Anterior cingulate cortex (tissue), 58 donors: ENCODE measurements around the gene LCN6.
"Not testable (repeated sequence)": the region's sequence is repeated elsewhere in the genome, so short reads cannot be mapped to it uniquely, and the experiment has no call there.

Source experiments
- DNase-seq, 58 donors: peaks; one replicate each; lab custom pipeline; 2025; lab: John Stamatoyannopoulos, UW

Gene LCN6, protein sequence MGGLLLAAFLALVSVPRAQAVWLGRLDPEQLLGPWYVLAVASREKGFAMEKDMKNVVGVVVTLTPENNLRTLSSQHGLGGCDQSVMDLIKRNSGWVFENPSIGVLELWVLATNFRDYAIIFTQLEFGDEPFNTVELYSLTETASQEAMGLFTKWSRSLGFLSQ

DNA sequence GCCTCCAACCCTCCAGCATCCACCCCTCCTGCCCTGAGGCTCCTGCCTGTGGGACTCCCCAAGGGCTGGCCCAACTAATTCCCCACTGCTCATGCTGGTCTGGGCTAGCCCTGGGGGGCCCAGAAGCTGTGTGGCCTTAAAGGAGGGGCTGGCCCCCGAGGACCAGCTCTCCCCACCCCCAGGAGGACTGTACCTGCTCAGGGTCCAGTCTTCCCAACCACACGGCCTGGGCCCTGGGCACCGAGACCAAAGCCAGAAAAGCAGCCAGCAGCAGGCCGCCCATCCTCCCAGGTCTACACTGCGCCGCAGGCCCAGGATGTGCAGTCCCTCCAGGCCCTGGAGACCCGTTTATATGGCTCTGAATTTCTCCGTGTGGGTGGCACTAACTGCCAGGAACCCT, at the start of gene LCN6:
LCN6 (minus strand) TSS at position 325 of the 400 bp plus-strand sequence; CDS start at position 283, 42 bp downstream.
- DNase-seq, result no peak

DNA sequence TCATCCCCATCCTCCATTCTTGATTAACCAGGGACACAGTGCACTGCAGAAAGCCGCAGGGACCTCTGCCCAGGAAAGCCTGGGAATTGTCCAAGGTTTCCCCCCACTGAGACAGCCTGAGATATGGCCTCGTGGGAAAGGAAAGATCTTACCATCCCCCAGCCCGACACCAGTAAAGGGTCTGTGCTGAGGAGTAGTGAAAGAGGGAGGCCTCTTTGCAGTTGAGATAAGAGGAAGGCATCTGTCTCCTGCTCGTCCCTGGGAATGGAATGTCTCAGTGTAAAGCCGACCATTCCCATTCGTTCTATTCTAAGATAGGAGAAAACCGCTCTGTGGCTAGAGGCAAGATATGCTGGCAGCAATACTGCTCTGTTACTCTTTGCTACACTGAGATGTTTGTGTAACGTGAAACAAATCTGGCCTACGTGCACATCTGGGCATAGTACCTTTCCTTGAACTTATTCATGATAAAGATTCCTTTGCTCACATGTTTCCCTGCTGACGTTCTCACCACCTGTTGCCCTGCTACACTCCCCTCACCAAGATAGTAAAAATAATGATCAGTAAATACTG, 48.5 kb upstream of the LCN6 start:
- DNase-seq, result not testable (repeated sequence)

DNA sequence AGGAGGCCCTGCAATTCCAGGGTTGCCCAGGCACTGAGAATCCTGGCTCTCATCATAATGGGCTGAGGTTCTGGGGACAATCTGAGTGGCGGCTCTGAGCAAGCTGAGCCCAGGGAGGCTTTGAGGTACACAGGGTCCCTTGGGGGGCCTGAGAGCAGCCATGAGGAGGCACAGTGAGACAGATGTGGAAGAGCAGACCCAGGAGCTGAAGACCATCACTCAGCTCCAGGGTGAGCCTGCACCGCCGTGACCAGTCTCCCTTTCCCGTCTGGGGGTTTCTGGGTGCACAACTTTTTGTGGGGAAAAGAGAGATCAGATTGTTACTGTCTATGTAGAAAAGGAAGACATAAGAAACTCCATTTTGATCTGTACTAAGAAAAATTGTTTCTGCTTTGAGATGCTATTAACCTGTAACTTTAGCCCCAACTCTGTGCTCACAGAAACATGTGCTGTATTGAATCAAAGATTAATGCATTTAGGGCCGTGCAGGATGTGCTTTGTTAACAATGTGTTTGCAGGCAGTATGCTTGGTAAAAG, 48.0 kb upstream of the LCN6 start, which contains the start of gene CCDC183:
CCDC183 (plus strand) TSS at position 101 of the 537 bp plus-strand sequence; CDS start at position 161, 60 bp downstream.
- DNase-seq, result no peak

DNA sequence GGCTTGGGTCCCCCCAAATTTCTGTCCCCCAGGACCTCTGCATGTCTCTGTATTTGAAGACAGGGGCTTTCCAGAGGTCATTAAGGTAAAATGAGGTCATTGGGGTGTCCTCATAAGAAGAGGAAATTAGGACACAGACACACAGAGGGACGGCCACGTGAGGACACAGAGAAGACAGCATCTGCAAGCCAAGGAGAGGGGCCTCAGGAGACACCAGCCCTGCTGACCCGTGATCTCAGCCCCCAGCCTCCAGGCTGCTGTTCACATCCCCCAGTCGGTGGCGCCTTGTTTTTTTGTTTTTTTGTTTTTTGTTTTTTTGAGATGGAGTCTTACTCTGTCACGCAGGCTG, 46.6 kb upstream of the LCN6 start:
- DNase-seq, result no peak

DNA sequence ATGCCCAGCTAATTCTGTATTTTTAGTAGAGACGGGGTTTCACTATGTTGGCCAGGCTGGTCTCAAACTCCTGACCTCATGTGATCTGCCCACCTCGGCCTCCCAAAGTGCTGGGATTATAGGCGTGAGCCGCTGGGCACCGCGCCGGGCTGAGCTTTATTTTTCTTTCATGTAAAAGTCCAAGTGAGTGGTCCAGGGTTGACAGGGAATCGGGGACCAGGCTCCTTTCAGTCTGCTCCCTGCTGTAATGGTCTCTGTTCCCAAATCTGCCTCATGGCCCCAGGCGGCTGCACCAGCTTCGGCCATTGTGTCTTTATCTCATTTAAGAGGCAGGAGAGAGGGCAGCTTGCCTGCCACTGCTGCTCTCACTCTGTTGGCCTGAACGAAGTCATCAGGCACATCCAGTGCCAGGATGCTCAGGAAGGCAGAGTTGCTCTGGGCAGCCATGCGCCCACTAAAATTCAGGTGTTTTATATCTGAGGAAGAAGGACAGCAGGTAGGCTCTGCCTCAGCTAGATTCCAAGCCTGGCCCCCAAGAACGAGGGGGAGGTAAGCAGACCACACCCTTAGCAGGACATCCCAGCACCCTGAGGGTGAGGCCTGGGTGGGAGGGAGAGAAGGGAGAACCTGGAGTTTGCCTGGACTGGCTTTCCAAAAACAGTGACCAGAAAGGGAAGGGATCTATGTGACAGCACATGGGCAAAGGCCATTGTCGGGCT, 46.1 kb upstream of the LCN6 start:
- DNase-seq, result no peak

DNA sequence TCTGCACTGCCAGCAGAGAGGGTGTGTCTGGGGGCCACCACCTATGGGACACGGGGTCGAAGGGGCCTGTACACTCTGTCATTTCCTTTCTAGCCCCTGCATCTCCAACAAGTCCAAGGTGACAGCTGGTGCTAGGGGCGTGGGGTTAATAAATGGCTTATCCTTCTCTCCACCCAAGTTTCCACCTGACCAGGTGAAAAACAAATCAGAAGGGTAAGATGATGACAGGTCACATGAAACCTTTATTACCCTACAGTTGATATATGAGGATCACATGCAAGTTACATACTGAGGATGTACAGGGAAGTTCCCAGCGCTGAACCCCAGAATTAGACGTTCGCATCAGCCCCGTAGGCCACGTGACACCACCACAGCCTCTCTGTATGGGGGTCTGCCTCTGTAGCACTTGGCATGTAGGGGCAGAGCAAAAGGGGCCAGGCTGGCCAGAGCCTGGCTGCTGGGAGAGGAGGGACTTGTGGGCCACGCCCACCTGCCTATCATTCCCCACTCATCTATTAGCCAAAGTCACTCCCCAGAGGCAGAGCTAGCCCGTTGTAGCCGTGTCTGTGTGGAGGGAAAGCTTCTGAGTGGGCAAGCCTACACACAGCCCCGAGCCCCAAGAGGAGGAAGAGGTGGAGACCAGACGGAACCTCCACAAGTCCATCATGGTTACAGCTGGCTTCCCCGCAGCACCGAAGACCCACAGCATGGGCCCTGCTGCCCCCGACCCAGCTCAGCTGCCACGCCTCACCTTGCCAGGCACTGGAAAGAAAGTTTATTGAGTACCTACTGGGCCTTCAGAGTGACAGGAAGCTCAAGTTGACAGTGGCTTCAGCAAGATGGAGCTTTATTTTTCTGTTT, 45.0 kb upstream of the LCN6 start:
- no peak for DNase-seq

DNA sequence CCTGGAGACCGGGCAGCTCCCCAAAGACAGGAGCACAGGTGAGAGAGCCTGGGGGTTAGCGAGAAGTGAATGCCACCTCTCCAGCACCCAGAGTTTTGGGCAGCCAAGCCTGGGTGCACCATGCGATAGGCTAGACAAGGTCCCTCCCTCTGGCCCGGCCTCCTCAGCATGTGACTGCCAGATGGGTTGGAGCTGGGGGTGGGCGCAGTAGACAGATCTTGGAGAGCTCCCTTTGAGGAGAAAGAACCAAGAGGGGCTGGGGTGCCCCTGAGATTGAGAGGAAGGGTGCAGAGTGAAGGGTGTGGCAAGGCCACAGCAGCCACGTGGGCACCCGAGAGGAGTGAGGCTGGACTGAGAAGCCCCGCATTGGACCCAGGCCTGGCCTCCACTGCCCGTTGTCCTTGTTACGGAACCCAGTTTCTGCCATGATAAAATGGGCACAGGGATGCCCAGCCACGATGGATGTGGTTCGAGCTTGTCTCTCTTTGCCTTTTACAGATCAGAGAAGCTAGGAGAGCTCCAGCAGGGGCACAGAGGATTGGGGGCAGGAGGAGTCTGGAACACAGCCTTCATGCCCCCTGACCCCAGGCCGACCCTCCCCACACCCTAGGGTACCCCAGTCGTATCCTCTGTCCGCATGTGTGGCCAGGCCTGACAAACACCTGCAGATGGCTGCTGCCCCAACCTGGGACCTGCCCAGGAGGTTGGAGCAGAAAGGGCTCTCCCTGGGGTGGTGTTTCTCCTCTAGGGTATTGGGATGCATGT, 44.2 kb upstream of the LCN6 start:
- DNase-seq, result peak in 2 of 58 donors; percentile 23 to 27

DNA sequence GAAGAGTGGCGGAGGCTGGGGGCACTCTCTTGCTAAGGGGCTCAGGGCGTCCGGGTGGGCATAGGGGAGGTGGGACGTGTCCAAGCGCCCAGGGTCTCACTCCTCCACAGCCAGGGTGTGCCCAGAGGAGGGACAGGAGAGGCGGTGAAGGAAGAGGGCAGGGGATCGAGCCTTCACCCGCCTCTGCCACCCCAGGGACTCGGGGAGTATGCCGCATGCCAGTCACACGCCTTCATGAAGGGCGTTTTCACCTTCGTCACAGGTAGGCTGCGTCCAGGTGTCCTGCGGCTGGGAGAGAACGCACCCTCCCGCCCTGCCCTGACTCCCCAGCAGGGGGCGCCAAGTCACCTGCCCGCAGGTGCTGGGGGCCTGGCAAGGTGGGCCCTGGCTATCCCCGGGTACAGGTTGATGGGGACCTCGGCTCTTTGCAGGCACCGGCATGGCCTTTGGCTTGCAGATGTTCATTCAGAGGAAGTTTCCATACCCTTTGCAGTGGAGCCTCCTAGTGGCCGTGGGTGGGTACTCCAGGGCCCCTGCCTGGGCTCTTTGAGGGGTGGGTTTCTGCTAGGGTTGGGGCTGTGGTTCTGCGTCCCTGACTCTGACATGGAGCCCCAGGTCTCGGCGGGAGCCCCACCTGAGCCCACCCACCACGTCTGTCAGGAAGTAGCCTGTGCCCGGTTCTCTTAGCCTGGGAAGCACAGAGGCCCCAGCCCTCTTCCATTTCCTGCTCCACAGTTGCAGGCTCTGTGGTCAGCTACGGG, 43.4 kb upstream of the LCN6 start:
- DNase-seq, result peak in 19 of 58 donors; percentile 25 to 72 (median 54)

DNA sequence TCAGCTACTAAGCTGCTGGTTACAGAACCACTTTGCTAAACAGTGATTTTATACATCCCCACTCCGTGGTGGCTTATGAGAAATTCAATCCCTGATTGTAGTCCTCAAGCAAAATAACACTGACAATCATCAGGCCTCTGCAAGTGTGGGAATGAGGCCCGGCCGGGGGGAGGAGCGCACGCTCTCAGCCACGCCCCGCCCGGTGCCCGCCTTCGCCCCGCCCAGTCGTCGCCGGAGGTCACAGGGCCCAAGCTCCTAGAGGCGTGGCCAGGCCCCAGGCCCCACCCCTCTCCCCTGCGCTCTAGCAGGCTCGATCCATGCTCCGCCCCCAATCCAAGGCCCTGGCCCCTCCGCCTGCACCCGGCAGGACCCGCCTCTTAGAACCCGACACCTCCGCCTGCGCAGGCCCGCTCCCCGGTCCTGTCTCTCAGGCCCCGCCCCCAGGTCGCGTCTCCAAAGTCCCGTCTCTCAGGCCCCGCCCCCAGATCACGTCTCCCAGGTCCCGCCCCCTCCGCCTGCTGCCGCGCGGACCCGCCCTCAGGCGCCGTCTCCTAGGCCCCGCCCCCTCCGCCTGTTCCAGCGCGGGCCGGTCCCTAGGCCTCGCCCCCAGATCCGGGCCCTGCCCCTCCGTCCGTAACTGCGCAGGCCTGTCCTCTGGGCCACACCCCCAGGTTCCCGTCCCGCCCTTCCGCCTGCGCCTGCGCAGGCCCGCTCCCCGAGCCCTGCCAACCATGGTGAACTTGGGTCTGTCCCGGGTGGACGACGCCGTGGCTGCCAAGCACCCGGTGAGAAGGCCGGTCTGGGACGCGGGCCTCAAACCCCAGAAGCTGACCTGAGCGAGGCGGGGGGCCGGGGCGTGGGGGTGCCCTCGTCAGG, 42.6 kb upstream of the LCN6 start, which contains the start of gene TMEM141:
TMEM141 (plus strand) TSS at position 705 of the 876 bp plus-strand sequence; CDS start at position 732, 27 bp downstream.
- DNase-seq, result peak; percentile 74 to 100 (median 100)

DNA sequence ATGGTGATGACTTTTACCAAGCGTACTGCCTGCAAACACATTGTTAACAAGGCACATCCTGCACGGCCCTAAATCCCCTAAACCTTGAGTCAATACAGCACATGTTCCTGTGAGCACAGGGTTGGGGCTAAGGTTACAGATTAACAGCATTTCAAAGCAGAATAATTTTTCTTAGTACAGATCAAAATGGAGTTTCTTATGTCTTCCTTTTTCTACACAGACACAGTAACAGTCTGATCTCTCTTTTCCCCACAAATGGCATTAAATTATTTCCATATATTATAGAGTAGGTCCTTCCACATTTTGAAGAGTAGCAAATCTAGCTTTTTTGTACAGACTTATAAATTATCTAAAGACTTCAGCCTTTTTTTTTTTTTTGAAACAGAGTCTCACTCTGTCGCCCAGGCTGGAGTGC, 41.2 kb upstream of the LCN6 start:
- DNase-seq, result no peak

DNA sequence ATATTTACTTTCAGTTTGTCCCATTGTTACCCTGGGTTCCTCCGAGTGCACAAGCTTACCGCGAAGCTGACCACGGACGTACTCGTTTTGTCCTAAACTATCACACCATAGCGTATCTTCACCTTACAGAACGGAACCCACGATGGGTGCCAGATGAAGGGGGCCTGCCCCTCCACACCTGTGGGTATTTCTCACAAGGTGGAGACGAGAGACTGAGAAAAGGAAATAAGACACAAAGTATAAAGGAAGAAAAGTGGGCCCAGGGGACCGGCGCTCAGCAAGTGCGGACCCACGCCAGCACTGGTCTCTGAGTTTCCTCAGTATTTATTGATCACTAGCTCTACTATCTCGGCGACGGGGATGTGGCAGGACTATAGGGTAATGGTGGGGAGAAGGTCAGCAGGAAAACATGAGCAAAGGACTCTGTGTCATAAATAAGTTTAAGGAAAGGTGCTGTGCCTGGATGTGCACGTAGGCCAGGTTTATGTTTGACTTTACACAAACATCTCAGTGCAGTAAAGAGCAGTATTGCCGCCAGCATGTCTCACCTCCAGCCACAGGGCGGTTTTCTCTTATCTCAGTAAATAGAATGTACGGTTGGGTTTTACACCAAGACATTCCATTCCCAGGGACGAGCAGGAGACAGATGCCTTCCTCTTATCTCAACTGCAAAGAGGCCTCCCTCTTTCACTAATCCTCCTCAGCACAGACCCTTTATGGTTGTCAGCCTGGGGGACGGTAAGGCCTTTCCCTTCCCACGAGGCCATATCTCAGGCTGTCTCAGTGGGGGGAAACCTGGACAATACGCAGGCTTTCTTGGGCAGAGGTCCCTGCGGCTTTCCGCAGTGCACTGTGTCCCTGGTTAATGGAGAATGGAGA, 40.6 kb upstream of the LCN6 start:
- not testable (repeated sequence) for DNase-seq

DNA sequence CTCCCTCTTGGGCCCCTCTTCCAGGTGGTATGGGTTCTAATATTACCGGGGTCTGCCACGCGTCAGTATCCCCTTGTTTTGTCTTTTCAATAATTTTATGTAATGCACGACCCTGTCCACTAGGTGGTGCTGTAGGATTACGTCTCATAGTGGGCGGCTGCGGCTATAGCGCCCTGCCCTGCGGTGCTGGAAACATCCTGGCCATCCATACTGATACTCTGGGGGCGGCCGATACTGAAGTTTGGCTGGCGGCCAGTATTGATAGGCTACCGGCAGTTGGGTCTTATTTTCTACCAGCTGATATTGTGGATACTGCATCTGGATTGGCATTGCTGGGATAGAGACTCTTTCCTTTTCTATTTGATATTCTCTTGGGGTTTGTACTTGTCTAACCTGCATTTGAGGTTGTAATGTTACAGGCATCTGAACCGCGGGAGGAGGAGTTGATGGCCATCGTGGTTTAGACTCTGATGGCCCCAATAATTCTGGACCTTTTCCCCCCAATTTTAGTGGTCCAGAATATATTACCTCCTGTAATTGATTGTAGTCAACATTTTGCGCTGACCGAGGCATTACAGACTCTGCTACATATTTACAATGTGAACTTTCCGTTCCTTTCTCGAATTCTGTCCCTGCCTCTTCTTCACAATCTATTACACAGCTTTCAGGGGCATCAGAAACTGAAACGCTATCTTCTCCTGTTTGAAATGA, 39.5 kb upstream of the LCN6 start:
- peak in 45 of 58 donors; percentile 14 to 82 (median 46) for DNase-seq

DNA sequence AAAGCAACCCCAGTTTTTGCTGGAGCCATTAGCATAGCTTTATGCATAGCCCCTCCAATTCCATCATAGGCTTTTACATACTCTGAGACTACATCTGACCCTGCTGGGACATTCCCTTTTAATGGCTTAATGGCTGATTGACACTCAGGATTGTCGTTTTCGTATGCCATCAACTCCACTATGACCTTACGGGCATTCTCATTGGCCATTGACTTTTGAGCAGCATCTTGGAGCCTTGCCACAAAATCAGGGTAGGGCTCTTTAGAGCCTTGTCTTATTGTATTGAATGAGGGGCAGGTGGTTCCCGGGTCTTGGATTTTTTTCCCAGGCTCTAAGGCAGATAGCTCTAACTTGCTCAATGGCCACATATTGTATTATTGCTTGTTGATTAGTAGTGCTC, 38.7 kb upstream of the LCN6 start:
- not testable (repeated sequence) for DNase-seq

DNA sequence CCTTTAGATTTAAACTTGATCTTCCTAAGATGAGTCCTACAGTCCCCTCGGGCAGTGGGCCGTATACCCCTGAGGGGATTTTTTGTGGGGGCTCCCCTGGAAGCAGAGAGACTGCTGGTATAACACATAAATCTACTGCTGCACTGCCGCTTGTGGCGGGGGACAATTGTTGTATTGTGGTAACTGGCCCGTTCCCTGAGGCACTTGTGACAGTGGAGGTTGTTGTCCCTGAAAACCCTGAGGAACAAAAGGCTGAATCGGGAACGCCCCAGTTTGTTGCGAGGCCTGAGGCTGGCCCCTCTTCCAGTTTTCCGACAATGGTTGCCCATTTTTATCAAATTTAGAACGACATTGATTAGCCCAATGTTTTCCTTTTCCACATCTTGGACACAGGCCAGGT, 38.1 kb upstream of the LCN6 start:
- peak in 31 of 58 donors; percentile 17 to 79 (median 58) for DNase-seq

DNA sequence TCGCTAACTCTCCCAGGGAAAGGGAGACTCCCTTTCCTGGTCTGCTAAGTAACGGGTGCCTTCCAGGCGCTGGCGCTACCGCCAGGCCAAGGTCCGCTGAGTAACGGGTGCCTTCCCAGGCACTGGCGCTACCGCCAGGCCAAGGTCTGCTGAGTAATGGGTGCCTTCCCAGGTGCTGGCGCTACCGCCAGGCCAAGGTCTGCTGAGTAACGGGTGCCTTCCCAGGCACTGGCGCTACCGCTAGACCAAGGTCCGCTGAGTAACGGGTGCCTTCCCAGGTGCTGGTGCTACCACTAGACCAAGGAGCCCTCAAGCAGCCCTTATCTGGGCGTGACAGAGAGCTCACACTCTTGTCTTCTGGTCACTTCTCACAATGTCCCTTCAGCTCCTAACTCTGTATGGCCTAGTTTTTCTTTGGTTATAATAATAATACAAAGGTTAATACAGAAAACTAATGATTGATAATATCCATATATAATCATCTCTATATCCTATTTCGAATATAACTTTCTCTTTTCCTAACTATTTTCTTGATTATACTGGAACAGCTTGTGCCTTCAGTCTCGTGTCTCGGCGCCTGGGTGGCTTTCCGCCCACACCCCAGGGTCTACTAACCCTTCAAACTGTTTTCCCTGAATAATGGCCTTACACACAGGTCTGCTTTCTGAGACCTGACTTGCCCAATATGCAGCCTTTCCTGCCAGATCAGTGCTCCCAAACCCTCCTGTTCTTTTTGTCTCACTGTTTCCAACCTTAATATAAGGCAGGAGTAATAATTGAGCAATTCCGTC, 37.4 kb upstream of the LCN6 start:
- not testable (repeated sequence) for DNase-seq
